ENCODE data around the gene CD47.

DNA sequence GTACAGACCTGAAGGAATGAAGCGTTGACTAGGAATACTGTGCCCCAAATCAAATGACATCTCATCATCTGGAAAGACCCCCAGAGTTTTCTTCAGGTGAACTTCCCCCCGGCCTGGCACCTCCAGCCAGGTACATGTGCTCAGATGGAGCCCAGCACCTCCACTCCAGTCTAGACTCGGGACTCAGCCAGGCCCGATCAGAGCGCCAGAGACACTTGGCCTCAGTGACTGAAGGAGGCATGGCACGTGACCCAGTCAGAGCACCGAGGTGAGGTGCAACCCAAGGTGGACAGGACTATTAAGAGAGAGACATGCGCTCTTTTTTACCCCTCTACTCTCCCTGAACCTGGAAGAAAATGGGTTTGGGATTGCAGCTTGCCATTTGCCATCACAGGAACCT is 48.5 kb downstream of the CD47 start:
- TF ChIP-seq, protein P1, sequence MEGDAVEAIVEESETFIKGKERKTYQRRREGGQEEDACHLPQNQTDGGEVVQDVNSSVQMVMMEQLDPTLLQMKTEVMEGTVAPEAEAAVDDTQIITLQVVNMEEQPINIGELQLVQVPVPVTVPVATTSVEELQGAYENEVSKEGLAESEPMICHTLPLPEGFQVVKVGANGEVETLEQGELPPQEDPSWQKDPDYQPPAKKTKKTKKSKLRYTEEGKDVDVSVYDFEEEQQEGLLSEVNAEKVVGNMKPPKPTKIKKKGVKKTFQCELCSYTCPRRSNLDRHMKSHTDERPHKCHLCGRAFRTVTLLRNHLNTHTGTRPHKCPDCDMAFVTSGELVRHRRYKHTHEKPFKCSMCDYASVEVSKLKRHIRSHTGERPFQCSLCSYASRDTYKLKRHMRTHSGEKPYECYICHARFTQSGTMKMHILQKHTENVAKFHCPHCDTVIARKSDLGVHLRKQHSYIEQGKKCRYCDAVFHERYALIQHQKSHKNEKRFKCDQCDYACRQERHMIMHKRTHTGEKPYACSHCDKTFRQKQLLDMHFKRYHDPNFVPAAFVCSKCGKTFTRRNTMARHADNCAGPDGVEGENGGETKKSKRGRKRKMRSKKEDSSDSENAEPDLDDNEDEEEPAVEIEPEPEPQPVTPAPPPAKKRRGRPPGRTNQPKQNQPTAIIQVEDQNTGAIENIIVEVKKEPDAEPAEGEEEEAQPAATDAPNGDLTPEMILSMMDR (conservative IDR thresholded peaks at IDR 0.05; ENCODE audit: low read depth, low read length) = no peak
- TF ChIP-seq EZH2 (IDR thresholded peaks at IDR 0.05; ENCODE audit: borderline replicate concordance, low read depth, low read length, poor library complexity, severe bottlenecking) = no peak

Data from A673 (cell line).